ENCODE results near the gene IQCF2.

- no peak for TF ChIP-seq TAF1 (IDR thresholded peaks at IDR 0.05; ENCODE audit: low read depth)
- TF ChIP-seq, protein P1, sequence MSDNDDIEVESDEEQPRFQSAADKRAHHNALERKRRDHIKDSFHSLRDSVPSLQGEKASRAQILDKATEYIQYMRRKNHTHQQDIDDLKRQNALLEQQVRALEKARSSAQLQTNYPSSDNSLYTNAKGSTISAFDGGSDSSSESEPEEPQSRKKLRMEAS (IDR thresholded peaks at IDR 0.05) = no peak
- TF ChIP-seq FOXM1 (IDR thresholded peaks at IDR 0.05; ENCODE audit: borderline replicate concordance, low read depth) = no peak
- no peak for TF ChIP-seq EGR1 (IDR thresholded peaks at IDR 0.05)
- no peak for TF ChIP-seq EP300 (IDR thresholded peaks at IDR 0.05; ENCODE audit: borderline replicate concordance)
- TF ChIP-seq, protein P2, sequence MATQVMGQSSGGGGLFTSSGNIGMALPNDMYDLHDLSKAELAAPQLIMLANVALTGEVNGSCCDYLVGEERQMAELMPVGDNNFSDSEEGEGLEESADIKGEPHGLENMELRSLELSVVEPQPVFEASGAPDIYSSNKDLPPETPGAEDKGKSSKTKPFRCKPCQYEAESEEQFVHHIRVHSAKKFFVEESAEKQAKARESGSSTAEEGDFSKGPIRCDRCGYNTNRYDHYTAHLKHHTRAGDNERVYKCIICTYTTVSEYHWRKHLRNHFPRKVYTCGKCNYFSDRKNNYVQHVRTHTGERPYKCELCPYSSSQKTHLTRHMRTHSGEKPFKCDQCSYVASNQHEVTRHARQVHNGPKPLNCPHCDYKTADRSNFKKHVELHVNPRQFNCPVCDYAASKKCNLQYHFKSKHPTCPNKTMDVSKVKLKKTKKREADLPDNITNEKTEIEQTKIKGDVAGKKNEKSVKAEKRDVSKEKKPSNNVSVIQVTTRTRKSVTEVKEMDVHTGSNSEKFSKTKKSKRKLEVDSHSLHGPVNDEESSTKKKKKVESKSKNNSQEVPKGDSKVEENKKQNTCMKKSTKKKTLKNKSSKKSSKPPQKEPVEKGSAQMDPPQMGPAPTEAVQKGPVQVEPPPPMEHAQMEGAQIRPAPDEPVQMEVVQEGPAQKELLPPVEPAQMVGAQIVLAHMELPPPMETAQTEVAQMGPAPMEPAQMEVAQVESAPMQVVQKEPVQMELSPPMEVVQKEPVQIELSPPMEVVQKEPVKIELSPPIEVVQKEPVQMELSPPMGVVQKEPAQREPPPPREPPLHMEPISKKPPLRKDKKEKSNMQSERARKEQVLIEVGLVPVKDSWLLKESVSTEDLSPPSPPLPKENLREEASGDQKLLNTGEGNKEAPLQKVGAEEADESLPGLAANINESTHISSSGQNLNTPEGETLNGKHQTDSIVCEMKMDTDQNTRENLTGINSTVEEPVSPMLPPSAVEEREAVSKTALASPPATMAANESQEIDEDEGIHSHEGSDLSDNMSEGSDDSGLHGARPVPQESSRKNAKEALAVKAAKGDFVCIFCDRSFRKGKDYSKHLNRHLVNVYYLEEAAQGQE (IDR thresholded peaks at IDR 0.05; ENCODE audit: low read depth) = no peak
- TF ChIP-seq ZBTB7A (IDR thresholded peaks at IDR 0.05; ENCODE audit: low read depth) = no peak
- TF ChIP-seq YY1 (IDR thresholded peaks at IDR 0.05; ENCODE audit: low read depth) = no peak
- TF ChIP-seq CREB1 (IDR thresholded peaks at IDR 0.05; ENCODE audit: low read depth) = no peak
- TF ChIP-seq RAD21 (IDR thresholded peaks at IDR 0.05; ENCODE audit: low read depth) = no peak
- TF ChIP-seq CEBPB (IDR thresholded peaks at IDR 0.05) = no peak
- TF ChIP-seq, protein P3, sequence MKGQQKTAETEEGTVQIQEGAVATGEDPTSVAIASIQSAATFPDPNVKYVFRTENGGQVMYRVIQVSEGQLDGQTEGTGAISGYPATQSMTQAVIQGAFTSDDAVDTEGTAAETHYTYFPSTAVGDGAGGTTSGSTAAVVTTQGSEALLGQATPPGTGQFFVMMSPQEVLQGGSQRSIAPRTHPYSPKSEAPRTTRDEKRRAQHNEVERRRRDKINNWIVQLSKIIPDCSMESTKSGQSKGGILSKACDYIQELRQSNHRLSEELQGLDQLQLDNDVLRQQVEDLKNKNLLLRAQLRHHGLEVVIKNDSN (IDR thresholded peaks at IDR 0.05) = no peak
Observed at GRCh38 chr3:51894939-51895338, 33.5 kb downstream of the IQCF2 start.

Data from Ishikawa (cell line).